Measurements from ENCODE around the gene FIP1L1. TPM values are rescaled to one million over a fixed set of nuclear protein-coding genes. Genes with fewer than 3 reads are reported as not detected.

FIP1L1 gene
- total and polyA plus RNA-seq, 10 of the 15 experiments (the other 5 are each of a cell fraction or from before 2014, with no cell fraction given), result 28.1 to 110 (median 59.4) TPM

DNA sequence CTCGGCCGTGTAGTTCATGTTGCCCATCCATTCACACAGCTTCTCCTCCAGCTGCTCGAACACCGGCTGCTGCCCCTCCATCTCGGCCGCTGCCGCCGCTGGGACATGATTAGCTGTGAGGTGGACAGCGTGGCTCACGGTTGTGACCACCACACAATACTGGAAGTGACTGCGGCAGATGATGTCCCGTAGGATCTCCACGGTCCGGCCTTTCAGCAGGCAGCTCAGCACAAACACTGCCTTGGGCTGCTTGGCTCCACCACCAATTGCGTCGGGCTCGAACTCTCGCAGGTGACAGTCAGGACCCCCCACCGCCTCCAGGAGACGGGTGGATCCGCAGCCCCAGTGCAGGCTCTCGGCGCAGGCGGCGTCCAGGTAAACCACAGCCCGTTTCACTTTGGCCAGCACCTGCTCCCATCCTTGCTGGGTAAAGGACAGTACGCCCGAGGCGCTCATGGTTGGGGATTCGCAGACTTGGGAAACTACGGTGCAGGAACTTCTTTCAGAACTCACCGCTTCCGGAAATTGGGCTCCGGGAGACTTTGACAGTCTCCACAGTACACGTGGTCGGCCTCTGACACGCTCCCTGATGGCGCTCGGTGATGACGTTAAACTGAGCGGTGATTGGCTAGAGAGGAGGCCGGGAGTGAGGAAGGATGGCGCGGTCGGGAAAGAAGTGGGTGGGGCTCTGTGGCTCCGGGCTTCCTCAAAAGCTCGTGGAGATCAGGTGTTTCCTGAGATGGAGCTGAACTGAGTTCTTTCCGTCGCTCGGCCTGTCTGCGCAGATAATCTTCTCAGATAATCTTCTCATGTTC lies 11.7 kb upstream of the FIP1L1 start, which contains the start of gene SCFD2 (continued):
- TF ChIP-seq BCL3 (IDR thresholded peaks at IDR 0.05; ENCODE audit: borderline replicate concordance, insufficient read depth, low read depth, low read length, poor library complexity, severe bottlenecking) (no peak), SUZ12 (IDR thresholded peaks at IDR 0.05; ENCODE audit: unreplicated experiment) (no peak), PML (IDR thresholded peaks at IDR 0.05; ENCODE audit: low read length) (peak; percentile 74; the same call in 1 of the 2 replicates), BCL11A (IDR thresholded peaks at IDR 0.05; ENCODE audit: low read depth, low read length) (no peak), JUNB (IDR thresholded peaks at IDR 0.05) (no peak), CTCF (IDR thresholded peaks at IDR 0.05 in 2 of 3, conservative IDR thresholded peaks at IDR 0.05 in 1 of 3; ENCODE audit: control insufficient read depth in 2 of 3, extremely low read depth in 1 of 3, insufficient read depth in 1 of 3, low read depth in 3 of 3, low read length in 3 of 3) (no peak), WRNIP1 (IDR thresholded peaks at IDR 0.05; ENCODE audit: borderline replicate concordance, low read depth, low read length) (0 out of 2 replicates have a peak, but pooled peaks have one; percentile 62), IKZF1 (conservative IDR thresholded peaks at IDR 0.05) (peak; percentile 80), BACH1 (IDR thresholded peaks at IDR 0.05; ENCODE audit: borderline replicate concordance) (no peak), ZSCAN29 (IDR thresholded peaks at IDR 0.05) (no peak), ZBTB11 (CRISPR knock-in tag; IDR thresholded peaks at IDR 0.05) (no peak), ZBED1 (IDR thresholded peaks at IDR 0.05; ENCODE audit: borderline replicate concordance) (no peak), POLR2AphosphoS5 (IDR thresholded peaks at IDR 0.05; ENCODE audit: low read length) (peak; percentile 90), NR2F1 (conservative IDR thresholded peaks at IDR 0.05) (no peak; the same call in 1 of the 2 replicates), KDM1A (IDR thresholded peaks at IDR 0.05; ENCODE audit: borderline replicate concordance) (no peak)
- TF ChIP-seq, protein P1, sequence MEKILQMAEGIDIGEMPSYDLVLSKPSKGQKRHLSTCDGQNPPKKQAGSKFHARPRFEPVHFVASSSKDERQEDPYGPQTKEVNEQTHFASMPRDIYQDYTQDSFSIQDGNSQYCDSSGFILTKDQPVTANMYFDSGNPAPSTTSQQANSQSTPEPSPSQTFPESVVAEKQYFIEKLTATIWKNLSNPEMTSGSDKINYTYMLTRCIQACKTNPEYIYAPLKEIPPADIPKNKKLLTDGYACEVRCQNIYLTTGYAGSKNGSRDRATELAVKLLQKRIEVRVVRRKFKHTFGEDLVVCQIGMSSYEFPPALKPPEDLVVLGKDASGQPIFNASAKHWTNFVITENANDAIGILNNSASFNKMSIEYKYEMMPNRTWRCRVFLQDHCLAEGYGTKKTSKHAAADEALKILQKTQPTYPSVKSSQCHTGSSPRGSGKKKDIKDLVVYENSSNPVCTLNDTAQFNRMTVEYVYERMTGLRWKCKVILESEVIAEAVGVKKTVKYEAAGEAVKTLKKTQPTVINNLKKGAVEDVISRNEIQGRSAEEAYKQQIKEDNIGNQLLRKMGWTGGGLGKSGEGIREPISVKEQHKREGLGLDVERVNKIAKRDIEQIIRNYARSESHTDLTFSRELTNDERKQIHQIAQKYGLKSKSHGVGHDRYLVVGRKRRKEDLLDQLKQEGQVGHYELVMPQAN (conservative IDR thresholded peaks at IDR 0.05), result peak; percentile 99
- TF ChIP-seq, protein P2, sequence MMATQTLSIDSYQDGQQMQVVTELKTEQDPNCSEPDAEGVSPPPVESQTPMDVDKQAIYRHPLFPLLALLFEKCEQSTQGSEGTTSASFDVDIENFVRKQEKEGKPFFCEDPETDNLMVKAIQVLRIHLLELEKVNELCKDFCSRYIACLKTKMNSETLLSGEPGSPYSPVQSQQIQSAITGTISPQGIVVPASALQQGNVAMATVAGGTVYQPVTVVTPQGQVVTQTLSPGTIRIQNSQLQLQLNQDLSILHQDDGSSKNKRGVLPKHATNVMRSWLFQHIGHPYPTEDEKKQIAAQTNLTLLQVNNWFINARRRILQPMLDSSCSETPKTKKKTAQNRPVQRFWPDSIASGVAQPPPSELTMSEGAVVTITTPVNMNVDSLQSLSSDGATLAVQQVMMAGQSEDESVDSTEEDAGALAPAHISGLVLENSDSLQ (IDR thresholded peaks at IDR 0.05), result peak; percentile 55; the same call in 1 of the 2 replicates
- TF ChIP-seq, protein P3, sequence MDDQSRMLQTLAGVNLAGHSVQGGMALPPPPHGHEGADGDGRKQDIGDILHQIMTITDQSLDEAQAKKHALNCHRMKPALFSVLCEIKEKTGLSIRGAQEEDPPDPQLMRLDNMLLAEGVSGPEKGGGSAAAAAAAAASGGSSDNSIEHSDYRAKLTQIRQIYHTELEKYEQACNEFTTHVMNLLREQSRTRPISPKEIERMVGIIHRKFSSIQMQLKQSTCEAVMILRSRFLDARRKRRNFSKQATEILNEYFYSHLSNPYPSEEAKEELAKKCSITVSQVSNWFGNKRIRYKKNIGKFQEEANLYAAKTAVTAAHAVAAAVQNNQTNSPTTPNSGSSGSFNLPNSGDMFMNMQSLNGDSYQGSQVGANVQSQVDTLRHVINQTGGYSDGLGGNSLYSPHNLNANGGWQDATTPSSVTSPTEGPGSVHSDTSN (IDR thresholded peaks at IDR 0.05; ENCODE audit: insufficient replicate concordance, low read depth, low read length), result peak; percentile 30

Data from GM12878 (cell line).